ENCODE results near the gene KLHL40. TPM values are rescaled to one million over a fixed set of nuclear protein-coding genes. Genes with fewer than 3 reads are reported as not detected.

KLHL40 gene
- total RNA-seq, 1 donor, result not detected

DNA sequence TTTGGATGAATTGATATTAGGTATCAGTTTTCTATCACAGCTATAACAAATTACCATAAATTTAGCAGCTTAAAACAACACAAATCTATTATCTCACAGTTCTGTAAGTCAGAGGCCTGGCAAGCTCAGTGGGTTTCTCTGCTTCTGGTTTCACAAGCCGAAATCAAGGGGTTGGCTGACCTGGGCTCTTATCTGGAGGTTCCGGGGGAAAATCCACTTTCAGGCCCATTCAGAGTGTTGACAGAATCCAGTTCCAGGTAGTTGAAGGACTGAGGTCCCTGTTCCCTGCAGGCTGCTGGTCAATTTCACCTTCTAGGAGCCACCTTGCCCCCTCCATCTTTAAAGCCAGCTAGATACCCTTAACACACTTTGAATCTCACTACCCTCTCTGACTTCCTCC lies 28.4 kb downstream of the KLHL40 start:
- TF ChIP-seq, protein P1, sequence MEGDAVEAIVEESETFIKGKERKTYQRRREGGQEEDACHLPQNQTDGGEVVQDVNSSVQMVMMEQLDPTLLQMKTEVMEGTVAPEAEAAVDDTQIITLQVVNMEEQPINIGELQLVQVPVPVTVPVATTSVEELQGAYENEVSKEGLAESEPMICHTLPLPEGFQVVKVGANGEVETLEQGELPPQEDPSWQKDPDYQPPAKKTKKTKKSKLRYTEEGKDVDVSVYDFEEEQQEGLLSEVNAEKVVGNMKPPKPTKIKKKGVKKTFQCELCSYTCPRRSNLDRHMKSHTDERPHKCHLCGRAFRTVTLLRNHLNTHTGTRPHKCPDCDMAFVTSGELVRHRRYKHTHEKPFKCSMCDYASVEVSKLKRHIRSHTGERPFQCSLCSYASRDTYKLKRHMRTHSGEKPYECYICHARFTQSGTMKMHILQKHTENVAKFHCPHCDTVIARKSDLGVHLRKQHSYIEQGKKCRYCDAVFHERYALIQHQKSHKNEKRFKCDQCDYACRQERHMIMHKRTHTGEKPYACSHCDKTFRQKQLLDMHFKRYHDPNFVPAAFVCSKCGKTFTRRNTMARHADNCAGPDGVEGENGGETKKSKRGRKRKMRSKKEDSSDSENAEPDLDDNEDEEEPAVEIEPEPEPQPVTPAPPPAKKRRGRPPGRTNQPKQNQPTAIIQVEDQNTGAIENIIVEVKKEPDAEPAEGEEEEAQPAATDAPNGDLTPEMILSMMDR (IDR thresholded peaks at IDR 0.05; ENCODE audit: extremely low read depth, low read depth, low read length), result no peak
- H3K36me3 ChIP-seq (ENCODE audit: insufficient read depth, low read length), result no peaks in the 10 kb centered on the region
- H3K4me3 ChIP-seq (ENCODE audit: insufficient read depth, low read length), result no peak overlapping the region
- no peak overlapping the region for H3K4me2 ChIP-seq (ENCODE audit: insufficient read depth, low read length)
- no peaks in the 10 kb centered on the region for H4K20me1 ChIP-seq (ENCODE audit: insufficient read depth, low read length)
- H3K27me3 ChIP-seq (ENCODE audit: insufficient read depth, low read length), result peaks cover 23% of the 10 kb centered on the region
- no peak for DNase-seq (ENCODE audit: insufficient read length, low spot score, missing footprints)
- no peak overlapping the region for H2AFZ ChIP-seq (ENCODE audit: low read length)
- H3K4me1 ChIP-seq (ENCODE audit: insufficient read depth, low read length), result no peaks in the 10 kb centered on the region
- H3K79me2 ChIP-seq (ENCODE audit: insufficient read depth, low read length), result no peaks in the 10 kb centered on the region
- H3K27ac ChIP-seq (ENCODE audit: low read depth, low read length), result no peak overlapping the region
- no peaks in the 10 kb centered on the region for H3K9me3 ChIP-seq (ENCODE audit: low read depth, low read length)

- peaks cover 23% of the 10 kb centered on the region for H3K27me3 ChIP-seq (ENCODE audit: insufficient read depth, low read length)
- no peak overlapping the region for H3K4me2 ChIP-seq (ENCODE audit: insufficient read depth, low read length)
- no peaks in the 10 kb centered on the region for H3K79me2 ChIP-seq (ENCODE audit: insufficient read depth, low read length)
- no peak for DNase-seq (ENCODE audit: insufficient read length, low spot score, missing footprints)
- TF ChIP-seq, protein P1 (IDR thresholded peaks at IDR 0.05; ENCODE audit: extremely low read depth, low read depth, low read length), result no peak
- no peak overlapping the region for H2AFZ ChIP-seq (ENCODE audit: low read length)
- no peak overlapping the region for H3K27ac ChIP-seq (ENCODE audit: low read depth, low read length)
- H3K9me3 ChIP-seq (ENCODE audit: low read depth, low read length), result no peaks in the 10 kb centered on the region
- no peaks in the 10 kb centered on the region for H3K36me3 ChIP-seq (ENCODE audit: insufficient read depth, low read length)
- H3K4me1 ChIP-seq (ENCODE audit: insufficient read depth, low read length), result no peaks in the 10 kb centered on the region
- no peak overlapping the region for H3K4me3 ChIP-seq (ENCODE audit: insufficient read depth, low read length)
- no peaks in the 10 kb centered on the region for H4K20me1 ChIP-seq (ENCODE audit: insufficient read depth, low read length)
Observed at GRCh38 chr3:42714171-42714852, 29.0 kb downstream of the KLHL40 start.

GRCh38 chr3:42717306-42717705 lies 32.0 kb downstream of the KLHL40 start:
- Histone ChIP-seq H3K4me3 (ENCODE audit: insufficient read depth, low read length) (no peak overlapping the region), H3K27me3 (ENCODE audit: insufficient read depth, low read length) (peaks cover 31% of the 10 kb centered on the region), H3K4me1 (ENCODE audit: insufficient read depth, low read length) (no peaks in the 10 kb centered on the region), H3K79me2 (ENCODE audit: insufficient read depth, low read length) (no peaks in the 10 kb centered on the region), H3K9me3 (ENCODE audit: low read depth, low read length) (no peaks in the 10 kb centered on the region), H2AFZ (ENCODE audit: low read length) (no peak overlapping the region), H4K20me1 (ENCODE audit: insufficient read depth, low read length) (no peaks in the 10 kb centered on the region), H3K36me3 (ENCODE audit: insufficient read depth, low read length) (no peaks in the 10 kb centered on the region), H3K4me2 (ENCODE audit: insufficient read depth, low read length) (no peak overlapping the region), H3K27ac (ENCODE audit: low read depth, low read length) (no peak overlapping the region)
- no peak for DNase-seq (ENCODE audit: insufficient read length, low spot score, missing footprints)
- TF ChIP-seq, protein P1 (IDR thresholded peaks at IDR 0.05; ENCODE audit: extremely low read depth, low read depth, low read length), result no peak

GRCh38 chr3:42718338-42718737 lies 33.0 kb downstream of the KLHL40 start:
- TF ChIP-seq, protein P1 (IDR thresholded peaks at IDR 0.05; ENCODE audit: extremely low read depth, low read depth, low read length), result no peak
- Histone ChIP-seq H3K36me3 (ENCODE audit: insufficient read depth, low read length) (no peaks in the 10 kb centered on the region), H3K4me3 (ENCODE audit: insufficient read depth, low read length) (no peak overlapping the region), H4K20me1 (ENCODE audit: insufficient read depth, low read length) (no peaks in the 10 kb centered on the region), H3K27ac (ENCODE audit: low read depth, low read length) (no peak overlapping the region), H3K4me2 (ENCODE audit: insufficient read depth, low read length) (no peak overlapping the region), H3K79me2 (ENCODE audit: insufficient read depth, low read length) (no peaks in the 10 kb centered on the region), H3K27me3 (ENCODE audit: insufficient read depth, low read length) (peaks cover 28% of the 10 kb centered on the region), H3K4me1 (ENCODE audit: insufficient read depth, low read length) (no peaks in the 10 kb centered on the region), H3K9me3 (ENCODE audit: low read depth, low read length) (no peaks in the 10 kb centered on the region), H2AFZ (ENCODE audit: low read length) (no peak overlapping the region)
- DNase-seq (ENCODE audit: insufficient read length, low spot score, missing footprints), result no peak
